Measurements from ENCODE around the gene WNT8B. TPM values are rescaled to one million over a fixed set of nuclear protein-coding genes. Genes with fewer than 3 reads are reported as not detected.

Gene WNT8B
- polyA plus RNA-seq, 1 experiment = not detected

DNA sequence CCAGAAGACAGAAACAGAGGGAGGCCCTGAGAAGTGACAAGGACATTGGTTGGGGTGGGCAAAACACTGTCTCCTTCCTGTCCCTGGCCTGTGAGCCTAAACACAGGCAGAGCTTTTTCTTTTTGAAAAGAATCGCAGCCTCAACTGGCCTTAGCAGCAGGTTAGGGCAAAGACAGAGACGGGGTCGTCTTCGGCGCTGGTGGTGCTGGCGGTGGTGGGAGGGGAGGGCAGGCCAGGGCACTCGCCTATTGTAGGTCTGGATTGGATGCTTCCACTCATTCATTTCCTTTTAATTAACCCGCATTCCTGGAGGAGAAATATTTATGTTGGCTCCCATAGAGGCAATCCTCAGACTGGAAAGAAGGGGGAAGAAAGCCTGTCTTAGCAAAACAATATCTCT, 22.6 kb downstream of the WNT8B start:
- TF ChIP-seq, protein P1, sequence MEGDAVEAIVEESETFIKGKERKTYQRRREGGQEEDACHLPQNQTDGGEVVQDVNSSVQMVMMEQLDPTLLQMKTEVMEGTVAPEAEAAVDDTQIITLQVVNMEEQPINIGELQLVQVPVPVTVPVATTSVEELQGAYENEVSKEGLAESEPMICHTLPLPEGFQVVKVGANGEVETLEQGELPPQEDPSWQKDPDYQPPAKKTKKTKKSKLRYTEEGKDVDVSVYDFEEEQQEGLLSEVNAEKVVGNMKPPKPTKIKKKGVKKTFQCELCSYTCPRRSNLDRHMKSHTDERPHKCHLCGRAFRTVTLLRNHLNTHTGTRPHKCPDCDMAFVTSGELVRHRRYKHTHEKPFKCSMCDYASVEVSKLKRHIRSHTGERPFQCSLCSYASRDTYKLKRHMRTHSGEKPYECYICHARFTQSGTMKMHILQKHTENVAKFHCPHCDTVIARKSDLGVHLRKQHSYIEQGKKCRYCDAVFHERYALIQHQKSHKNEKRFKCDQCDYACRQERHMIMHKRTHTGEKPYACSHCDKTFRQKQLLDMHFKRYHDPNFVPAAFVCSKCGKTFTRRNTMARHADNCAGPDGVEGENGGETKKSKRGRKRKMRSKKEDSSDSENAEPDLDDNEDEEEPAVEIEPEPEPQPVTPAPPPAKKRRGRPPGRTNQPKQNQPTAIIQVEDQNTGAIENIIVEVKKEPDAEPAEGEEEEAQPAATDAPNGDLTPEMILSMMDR (IDR thresholded peaks at IDR 0.05; ENCODE audit: low read depth, low read length) = no peak
- ChIA-PET CTCF (interaction anchor here (0.7 to 1.9 kb wide), 2 partner anchors 33 to 51 kb away, joined by 3 to 10 read pairs; partner anchors contain the start of gene HIF1AN), POLR2A (no interaction called here)
- no peak overlapping the region for H3K4me3 ChIP-seq (ENCODE audit: low read depth, low read length)
- no peaks in the 10 kb centered on the region for H3K9me3 ChIP-seq (ENCODE audit: control insufficient read depth, insufficient read depth, low read length)
- peaks cover 48% of the 10 kb centered on the region for H3K27me3 ChIP-seq (ENCODE audit: control insufficient read depth, insufficient read depth, low read length)
- no peak overlapping the region for H3K27ac ChIP-seq (ENCODE audit: low read depth, low read length)
- no peak for DNase-seq (ENCODE audit: low read depth, low spot score)

GRCh38 chr10:100485801-100486495, 23.1 kb downstream of the WNT8B start:
- no peak for DNase-seq (ENCODE audit: low read depth, low spot score)
- ChIA-PET POLR2A (no interaction called here), CTCF (interaction anchor here (0.7 to 1.9 kb wide), 2 partner anchors 33 to 50 kb away, joined by 3 to 10 read pairs; partner anchors contain the start of gene HIF1AN)
- H3K27ac ChIP-seq (ENCODE audit: low read depth, low read length) = no peak overlapping the region
- H3K9me3 ChIP-seq (ENCODE audit: control insufficient read depth, insufficient read depth, low read length) = no peaks in the 10 kb centered on the region
- H3K4me3 ChIP-seq (ENCODE audit: low read depth, low read length) = no peak overlapping the region
- TF ChIP-seq, protein P1 (IDR thresholded peaks at IDR 0.05; ENCODE audit: low read depth, low read length) = no peak
- peaks cover 43% of the 10 kb centered on the region for H3K27me3 ChIP-seq (ENCODE audit: control insufficient read depth, insufficient read depth, low read length)

DNA sequence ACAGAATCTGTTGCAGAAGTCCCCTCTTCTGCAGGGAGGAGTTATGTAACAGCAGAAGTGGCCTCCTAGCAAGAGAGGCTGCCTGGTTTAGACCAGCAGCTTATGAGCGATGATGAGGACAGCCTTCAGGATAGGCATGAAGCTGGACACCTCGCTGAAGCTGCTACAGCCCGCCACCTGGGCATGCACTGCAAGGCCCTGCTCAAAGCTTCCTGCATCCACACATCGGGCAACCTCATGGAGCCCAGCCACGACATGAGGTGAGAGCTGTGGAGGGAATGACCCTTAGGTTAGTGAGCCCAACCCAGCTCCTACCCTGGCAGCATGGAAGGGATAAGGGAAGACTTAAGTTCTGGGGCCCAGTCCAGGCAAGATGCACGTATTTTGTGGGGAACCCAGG, 24.7 kb downstream of the WNT8B start:
- TF ChIP-seq, protein P1 (IDR thresholded peaks at IDR 0.05; ENCODE audit: low read depth, low read length) = no peak
- H3K9me3 ChIP-seq (ENCODE audit: control insufficient read depth, insufficient read depth, low read length) = no peaks in the 10 kb centered on the region
- H3K27ac ChIP-seq (ENCODE audit: low read depth, low read length) = no peak overlapping the region
- ChIA-PET CTCF (no interaction called here), POLR2A (no interaction called here)
- DNase-seq (ENCODE audit: low read depth, low spot score) = no peak
- no peak overlapping the region for H3K4me3 ChIP-seq (ENCODE audit: low read depth, low read length)
- H3K27me3 ChIP-seq (ENCODE audit: control insufficient read depth, insufficient read depth, low read length) = peaks cover 34% of the 10 kb centered on the region

GRCh38 chr10:100489396-100489795, 26.6 kb downstream of the WNT8B start:
- no peak for DNase-seq (ENCODE audit: low read depth, low spot score)
- no peak overlapping the region for H3K4me3 ChIP-seq (ENCODE audit: low read depth, low read length)
- TF ChIP-seq, protein P1 (IDR thresholded peaks at IDR 0.05; ENCODE audit: low read depth, low read length) = no peak
- ChIA-PET POLR2A (no interaction called here), CTCF (no interaction called here)
- H3K9me3 ChIP-seq (ENCODE audit: control insufficient read depth, insufficient read depth, low read length) = no peaks in the 10 kb centered on the region
- H3K27ac ChIP-seq (ENCODE audit: low read depth, low read length) = no peak overlapping the region
- H3K27me3 ChIP-seq (ENCODE audit: control insufficient read depth, insufficient read depth, low read length) = peaks cover 17% of the 10 kb centered on the region

DNA sequence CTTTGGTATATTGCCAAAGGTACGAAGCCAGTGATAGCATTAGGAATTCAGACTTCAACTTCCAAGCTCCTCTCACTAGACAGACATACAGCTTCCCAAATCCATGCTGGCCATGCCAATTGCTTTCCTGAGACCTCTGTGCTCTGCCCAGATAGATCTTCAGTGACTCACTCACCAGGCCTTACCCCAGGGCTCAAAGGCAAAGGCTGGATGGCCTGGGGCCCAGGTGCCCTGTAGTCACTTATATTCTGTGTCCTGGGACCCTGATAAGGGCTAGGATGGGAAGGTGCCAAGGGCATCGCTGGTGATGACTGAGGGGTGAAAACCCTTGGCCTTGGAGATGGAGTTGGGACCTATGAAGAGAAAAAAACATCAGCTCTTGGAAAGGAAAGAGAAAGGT, 27.7 kb downstream of the WNT8B start:
- CTCF ChIA-PET = interaction anchor here (1.7 kb wide), 1 partner anchor 8 kb away, joined by 6 read pairs; no protein-coding TSS in a partner anchor
- Histone ChIP-seq H3K27me3 (ENCODE audit: control insufficient read depth, insufficient read depth, low read length) (peaks cover 6% of the 10 kb centered on the region), H3K9me3 (ENCODE audit: control insufficient read depth, insufficient read depth, low read length) (no peaks in the 10 kb centered on the region), H3K4me3 (ENCODE audit: low read depth, low read length) (no peak overlapping the region), H3K27ac (ENCODE audit: low read depth, low read length) (no peak overlapping the region)
- no peak for DNase-seq (ENCODE audit: low read depth, low spot score)
- POLR2A ChIA-PET = no interaction called here
- TF ChIP-seq, protein P1 (IDR thresholded peaks at IDR 0.05; ENCODE audit: low read depth, low read length) = no peak

Data from AG04450 (cell line).